AML-193 (cell line): ENCODE results near the gene OSBPL6.

ENCODE experiments used
- DNase-seq, 2 experiments: peaks; one replicate each; lab custom pipeline; 2025; lab: John Stamatoyannopoulos, UW

Gene OSBPL6

DNA sequence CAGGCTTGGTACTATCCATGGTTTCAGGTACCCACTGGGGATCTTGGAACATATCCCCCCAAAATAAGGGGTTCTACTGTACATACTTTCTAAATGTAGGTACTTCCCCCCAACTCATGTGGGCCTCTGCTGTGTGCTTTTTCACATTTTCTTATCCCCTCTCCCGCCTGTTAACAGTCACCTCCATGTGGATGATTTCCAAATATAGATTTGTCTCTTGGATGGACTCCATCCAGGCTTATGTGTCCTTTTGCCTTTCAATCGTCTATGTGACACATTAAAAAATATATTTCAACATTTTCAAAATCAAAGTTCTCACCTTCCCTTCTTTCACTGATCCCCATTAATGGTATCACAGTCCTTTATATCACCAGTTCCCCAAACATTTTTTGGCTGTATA, 44.4 kb downstream of the OSBPL6 start:
- no peak for DNase-seq

DNA sequence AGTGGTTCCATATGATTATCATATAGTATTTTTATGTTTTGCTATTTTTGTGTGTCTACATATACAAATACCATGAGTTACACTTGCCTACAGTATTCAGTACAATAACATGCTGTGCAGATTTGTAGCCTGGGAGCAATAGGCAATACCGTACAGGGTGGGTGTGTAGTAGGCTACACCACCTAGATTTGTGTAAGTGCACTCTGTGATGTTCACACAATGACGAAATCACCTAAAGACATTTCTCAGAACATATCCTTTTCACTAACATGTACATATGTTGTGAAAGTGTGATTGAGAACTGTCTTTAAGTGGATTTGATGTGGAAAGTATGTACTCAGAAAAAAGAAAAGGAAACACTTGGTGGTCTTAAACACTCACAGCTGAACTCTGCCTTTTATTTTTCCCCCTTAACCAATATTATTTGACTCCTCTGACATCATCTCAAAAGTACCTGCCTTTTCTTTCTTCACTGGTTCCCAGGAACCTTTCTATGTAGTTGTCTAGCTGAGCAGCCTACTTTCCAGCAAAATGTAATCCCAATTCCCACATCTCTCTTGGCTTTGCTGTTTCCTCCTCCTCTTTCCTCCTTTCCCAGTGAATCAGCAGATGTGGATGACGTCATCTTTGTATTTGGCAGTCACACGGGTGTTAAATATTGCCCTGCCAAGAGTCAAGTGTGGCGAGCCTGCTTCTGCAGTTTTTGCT, 47.7 kb downstream of the OSBPL6 start:
- DNase-seq, result no peak

DNA sequence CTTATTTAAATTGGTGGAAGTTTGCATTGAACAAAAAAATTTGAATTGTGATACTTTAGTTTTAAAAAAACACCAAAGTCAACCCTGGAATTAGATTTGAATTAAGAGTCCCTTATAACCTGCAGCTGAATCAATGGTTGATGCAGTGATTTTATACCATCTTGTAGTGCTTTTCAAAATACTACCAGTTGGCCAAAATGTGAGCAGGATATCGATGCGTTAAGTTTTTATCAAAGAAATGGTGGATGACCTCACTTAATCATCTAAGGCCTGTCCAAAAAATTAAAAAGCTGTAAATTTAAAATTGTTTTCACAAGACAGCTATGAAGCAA, 48.2 kb downstream of the OSBPL6 start:
- no peak for DNase-seq

DNA sequence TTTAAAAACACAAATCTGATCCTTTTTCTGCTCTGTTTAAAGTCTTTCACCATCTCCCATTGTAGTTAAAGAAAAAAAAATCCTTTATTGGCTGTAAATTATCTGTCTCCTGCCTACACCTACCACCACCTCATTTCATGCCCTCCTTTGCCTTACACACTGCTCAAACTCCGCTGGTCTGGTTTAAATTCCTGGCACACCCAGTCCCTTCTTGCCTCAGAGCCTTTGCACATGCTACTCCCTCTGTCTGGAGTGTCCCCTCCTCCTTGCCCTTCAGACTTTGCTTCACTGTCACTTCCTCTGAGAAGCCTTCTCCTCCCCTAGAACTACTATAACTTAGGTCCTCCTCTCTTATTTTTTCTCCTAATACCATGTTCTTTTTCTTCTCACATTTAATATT, 49.6 kb downstream of the OSBPL6 start:
- DNase-seq, result no peak

DNA sequence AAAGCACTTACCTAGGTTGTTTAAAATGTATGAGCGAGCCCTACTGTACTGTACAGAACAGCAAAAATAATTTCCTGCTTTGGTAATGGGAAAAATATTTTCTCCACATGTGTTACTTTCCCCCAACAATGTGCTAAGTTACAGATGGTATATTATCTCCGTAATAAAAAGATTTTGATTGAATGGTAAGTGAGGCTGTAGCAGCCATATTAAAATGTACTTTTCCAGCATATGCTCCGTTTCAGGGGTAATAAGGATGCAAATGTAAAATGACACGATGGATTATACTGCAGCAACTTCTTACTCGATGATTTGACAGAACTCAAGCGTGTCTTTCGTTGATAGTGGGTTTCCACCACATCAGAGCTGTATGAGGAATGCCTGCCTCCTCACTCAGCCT, 50.5 kb downstream of the OSBPL6 start:
- no peak for DNase-seq

DNA sequence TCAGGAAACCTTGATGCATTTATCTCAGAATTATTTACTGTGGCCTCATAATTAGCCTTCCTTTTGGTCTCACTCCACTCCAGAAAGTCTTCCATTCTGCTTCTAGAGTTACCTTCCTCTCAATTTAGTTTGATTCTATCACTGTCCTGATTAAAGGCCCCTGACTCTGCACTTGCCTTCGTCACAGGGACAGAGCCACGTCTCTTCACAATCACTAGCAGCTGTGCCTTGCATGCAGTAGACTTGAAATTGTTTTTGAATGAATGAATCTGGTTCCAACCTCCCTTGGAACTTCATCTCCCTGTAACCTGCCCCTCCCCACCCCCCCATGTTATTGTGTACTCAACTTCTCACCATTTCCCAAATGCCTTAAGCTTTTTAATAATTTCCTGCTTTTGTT, 52.4 kb downstream of the OSBPL6 start:
- DNase-seq, result no peak

DNA sequence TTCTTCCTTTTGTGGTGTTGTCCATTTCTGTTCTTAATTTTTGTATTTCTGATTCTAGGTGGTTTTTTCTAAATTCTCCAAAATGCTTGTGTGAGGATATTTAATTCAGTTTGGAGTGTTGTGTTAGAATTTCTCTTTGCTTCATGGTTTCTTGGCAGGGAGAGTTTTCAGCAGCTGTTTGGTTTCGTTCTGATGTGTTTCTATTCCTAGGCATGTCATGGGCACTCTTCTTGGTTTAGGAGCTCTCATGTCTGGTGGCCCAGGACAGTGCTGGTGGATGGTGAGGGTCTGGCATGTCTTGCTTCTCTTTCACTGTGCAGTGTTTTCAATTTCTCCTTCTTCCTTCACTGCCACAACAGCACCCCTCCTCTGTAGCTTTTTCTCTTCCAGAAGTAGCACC, 52.9 kb downstream of the OSBPL6 start:
- DNase-seq, result no peak

DNA sequence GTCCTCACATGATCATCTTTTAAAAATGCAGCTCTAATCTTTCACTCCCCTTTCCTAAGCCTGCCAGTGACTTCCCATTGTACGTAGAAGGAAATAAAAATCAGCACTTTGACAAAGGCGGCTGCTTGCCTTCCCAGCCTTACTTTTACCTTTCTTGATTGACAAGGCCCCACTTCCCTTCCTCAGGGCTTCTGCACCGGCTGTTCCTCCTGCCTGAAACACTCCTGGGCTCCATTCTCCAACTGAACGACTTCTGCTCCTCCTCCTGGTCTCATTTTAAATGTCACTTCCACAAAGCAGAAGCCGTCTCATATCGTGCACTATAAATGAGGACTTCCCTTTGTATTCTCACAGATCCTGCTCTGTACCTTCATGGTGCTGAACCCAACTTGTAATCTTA, 56.1 kb downstream of the OSBPL6 start:
- no peak for DNase-seq

DNA sequence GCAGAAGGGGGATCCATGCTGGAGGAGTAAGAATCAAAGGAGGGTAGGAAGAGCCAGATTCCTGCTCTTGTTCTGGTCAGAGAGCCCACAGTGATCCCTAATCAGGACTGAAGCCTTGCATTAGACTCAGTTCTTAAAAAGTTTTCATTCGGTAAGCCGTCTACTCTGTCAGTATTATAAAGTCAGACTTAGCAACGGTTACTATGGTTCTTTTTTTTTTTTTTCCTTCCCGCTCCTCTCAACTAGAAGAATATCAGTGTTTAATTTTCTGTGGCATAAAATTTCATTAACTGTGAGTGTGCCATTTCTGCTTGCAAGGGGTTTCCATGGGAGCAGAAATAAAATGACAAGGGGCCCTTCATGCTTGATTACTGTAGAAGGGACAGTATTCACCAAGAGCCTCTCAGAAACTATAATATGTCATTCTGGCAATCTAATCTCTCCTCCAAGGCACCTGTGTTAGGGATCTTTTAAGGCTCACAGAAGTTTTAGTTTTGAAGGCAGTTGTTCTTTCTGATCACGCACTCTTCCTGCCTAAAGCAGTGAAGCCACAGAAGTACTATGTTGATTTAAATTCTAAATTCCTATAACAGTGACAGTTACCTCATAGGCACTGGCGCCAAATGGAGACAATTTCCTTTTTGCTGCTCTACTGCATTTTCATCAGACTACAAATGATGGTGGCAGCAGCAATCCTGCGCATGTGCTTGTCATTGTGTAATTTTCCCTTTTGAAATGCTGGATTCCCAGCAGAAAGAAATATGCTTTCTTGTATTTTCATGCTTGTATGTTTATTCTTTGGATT, 57.0 kb downstream of the OSBPL6 start:
- no peak for DNase-seq

DNA sequence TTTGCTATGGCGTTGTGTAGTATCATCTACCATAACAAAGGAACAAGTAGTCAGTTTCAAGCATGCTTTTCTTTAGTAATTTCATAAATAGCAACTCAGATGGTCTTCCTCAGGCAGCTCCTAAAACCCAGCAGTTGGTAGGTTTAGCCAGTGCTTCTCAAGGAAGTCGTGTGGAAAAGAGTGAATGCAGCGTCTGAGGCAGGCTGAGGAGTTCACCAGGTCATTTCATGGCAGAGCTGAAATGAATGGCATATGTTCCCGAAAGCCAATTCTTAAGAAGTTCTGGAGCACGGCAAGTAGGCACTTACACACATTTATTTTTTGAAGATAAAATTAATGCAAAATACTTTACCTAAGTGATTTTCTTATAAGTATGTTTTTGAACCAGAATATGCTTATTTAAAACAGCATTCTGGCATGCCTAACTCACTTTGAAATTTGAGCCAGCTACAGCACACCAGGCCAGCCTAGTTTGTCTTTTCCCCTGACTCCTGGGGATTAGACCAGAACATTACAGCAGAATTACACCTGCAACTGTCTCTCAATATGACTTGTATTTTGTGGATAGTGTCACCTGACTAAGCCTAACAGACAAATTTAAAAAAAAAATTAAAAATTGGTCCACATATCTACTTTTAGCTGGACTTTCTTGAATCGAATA, 62.2 kb downstream of the OSBPL6 start:
- no peak for DNase-seq

DNA sequence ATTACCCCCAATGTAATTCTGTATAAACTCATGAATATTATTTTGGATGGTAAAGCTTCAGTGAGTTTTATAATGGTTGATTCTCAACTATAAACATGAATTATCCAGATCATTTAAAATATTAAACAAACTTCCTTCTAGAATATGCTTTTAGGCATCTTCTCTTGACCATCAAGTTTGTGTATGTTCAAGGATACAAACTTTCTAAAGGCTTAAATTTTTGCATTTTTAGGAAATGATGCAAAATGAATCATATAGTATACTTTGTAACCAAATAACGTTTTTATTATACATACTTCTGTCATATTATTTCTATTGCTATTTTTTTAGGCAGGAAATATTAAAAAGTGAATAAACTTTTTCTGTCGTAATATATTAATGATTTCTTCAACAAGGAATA, 62.8 kb downstream of the OSBPL6 start:
- no peak for DNase-seq

DNA sequence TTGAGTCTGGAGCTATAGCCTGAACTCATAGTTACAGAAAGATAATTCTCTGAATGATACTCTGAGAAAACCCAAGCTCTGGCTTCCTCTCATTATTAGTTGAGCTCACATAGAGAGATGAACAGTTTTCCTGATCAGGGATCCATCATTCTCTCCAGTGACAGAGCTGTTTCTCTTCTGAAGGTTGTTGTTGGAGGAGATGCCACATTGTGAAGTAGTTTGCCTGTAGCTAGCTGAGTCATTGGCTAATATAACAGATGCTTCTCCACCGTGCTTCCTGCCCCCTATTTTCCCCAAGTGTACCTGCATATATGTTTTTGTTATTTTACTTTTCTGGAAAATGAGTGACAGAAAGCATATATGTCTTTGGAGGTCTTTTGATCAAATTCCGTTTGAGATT, 64.6 kb downstream of the OSBPL6 start:
- DNase-seq, result no peak

DNA sequence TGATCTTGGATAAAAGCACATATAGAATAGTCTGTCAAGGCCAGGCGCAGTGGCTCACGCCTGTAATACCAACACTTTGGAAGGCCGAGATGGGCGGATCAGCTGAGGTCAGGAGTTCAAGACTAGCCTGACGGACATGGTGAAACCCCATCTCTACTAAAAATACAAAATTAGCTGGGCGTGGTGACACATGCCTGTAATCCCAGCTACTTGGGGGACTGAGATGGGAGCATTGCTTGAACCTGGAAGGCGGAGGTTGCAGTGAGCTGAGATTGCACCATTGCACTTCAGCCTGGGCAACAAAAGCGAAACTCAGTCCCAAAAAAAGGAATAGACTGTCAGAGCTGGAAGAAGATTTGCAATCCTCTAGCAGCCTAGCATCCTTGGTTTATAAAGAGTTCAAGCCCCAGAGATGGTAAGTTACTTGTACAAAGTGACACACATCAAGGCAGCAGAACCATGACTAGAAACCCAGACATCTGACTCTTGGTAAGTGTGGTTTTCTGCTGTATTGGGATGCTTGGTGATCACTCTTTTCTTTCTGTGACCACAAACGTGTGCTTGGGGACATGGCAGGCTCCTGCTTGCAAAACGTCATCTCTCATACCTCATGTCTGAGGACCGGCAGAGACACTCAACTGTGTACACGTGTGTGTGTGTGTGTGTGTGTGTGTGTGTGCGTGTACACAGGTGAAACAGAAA, 69.0 kb downstream of the OSBPL6 start:
- no peak for DNase-seq

DNA sequence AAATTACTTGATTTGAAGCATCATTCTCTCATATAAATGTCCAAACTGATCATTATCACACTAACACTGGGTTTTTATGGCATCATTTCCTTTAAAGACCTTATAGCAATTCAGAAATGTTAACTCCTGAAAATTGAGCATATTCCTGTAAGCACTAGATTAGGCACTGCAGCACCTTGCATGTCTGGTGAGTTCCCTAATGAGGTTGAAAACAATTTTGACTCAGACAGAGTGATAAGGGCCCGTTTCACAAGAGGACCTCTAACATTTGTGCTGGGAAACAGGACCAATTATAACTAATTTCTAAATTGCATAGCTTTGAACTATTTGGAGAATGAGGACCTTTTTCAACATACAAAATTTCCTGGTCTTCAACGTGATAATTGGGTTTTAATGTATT, 69.9 kb downstream of the OSBPL6 start:
- DNase-seq, result no peak

DNA sequence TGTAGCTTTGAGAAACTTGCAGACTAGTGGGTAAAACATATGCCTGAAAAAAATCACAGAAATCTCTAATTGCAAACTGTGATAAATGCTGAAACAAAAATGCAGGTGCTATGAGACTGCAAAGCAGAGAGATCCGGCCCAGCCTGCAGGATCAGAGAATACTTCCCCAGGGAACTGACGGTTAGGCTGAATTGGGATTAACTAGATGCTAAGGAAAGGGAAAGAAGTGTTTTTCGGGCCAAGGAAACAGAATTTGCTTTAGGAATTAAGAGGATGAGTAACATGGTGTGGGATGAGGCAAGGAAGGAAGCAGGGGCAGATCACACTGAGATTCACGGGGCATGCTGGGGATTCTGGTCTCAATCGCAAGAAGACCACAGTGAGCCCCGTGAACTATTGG, 71.5 kb downstream of the OSBPL6 start:
- no peak for DNase-seq

DNA sequence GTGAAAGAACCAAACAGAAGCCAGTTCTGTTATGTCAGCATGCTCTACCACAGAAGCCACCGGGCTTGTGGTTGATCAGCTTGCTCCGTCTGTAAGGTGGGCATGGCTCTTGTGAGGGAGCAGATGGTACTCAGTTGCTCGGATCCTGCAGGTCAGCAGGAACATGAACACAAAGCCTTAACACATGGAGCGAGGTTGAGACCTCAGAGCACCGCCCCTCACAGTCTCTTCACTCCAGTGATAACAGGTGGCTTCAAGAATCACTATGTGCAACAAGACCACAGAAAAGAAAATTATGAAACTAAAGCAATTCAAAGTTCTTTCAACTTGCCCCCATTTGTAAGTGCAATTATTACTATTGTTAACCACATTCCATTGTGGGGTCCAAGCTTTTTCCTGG, 72.1 kb downstream of the OSBPL6 start:
- DNase-seq, result no peak

DNA sequence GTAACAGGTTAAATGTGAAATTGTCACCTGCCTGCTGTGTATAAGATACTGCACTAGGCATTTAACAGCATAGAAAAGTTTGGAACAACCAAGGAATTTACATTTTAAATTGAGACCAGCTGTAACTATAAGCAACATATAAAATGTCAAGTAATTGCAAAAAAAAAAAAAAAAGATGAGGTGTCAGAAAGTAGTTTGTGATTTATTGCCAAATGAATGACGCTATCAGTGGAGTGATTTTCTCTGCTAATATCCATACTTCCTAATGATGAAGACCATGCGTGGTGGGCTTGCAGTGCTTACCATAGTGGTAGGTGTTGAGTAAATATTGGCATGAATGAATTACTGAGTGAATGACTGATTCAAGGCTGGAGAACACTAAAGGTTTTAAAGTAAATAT, 73.3 kb downstream of the OSBPL6 start:
- DNase-seq, result no peak

DNA sequence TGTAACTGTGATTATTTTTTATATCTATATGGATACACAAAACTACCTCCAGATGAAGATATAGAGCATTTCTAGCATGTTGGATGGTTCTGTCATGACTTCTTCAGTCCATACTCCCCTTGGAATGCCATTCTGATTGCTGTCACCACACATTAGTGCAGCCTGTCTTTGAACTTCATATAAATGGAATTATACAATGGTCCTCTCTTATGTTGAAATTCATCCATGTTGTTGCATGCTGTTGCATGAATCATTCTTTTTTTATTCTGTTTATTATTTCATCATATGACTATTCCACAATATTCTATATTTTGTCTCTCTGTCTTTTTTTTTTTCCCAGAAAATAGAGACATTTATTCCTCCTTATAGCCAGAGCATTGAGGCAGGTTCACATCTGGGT, 74.1 kb downstream of the OSBPL6 start:
- DNase-seq, result no peak

DNA sequence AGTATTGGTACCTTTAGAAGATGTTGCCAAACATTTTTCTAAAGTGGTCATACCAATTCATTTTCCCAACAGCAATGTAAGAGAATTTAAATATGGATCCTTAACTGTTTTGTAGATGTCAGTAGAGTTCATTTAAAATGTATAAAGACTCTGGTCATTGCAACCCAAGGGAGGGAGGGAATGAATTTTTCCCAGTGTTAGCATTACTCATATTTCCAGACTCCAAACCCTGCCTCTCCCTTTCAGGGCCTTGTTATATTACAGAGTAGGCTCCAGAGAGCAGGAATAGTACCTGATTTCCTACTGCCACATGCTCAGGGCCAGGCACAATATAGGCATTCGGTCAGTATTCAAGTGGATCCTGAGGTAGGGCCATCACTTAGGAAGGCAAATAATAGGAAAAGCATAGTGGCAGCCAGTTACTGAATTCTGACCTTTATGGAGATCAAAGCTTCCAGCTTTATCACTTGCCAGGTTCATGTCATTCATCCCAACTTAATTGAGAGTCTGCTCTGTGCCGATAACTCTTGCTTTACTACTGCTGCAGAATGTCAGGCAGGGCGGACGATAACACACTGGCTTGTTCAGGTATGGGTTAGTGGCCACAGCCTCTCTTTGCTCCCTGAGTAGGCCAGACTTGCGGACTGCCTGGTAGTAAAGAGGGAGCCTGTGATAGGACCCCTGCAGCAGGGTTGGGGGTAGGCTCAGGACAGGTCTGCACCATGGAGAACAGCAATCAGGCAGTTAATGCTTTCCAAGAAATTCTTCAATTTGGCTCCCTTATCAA, 75.3 kb downstream of the OSBPL6 start:
- no peak for DNase-seq

DNA sequence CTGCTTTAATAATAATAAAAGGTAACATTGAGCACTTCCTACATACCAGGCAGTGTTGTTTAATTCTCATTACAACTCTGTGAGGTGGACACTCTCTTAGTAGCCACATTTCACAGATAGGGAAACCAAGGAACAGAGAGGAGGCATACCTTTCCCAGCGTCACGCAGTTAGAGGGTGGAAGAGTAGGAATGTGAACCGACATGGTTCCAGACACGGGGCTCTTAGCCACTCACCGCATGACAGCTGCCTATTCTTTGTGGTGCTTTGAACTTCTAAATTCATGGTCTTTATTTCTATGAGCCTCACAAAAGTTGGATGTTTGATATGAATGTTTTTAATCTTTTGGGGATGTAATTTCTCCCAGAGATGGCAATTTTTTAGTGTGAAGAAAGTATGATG, 76.0 kb downstream of the OSBPL6 start:
- DNase-seq, result no peak

DNA sequence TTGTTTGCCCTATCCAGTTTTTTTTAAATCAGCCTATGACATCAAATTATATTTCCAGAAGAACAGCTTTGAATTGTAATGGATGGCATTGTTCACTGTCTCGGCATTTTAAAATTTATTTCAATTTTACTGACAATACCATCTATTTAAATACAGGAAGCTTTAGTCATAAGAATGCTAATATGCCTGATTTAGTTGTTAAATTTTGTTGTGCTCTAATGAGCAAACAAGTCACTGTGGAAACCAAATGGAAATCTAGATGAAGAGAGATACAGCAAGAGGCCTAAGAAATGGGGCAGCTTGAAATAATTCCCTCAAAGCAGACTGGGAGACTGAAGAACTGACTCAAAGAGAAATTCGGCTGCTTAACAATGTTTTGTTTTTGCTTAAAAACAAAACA, 76.8 kb downstream of the OSBPL6 start:
- no peak for DNase-seq
